Lower leg skin (tissue), 3 donors: Measurements from ENCODE around the gene LEO1.

ENCODE experiments used
- CTCF ChIP-seq, 3 donors: fragments of 450-650 bp; IDR thresholded peaks; one replicate each; pipeline ENCODE4 v1.5.1; 2016; ENCODE audit warnings: antibody characterized with exemption in 3 of 3, mild to moderate bottlenecking in 3 of 3, moderate library complexity in 2 of 3
- POLR2A ChIP-seq, 2 donors: fragments of 450-650 bp; IDR thresholded peaks; one replicate each; pipeline ENCODE4 v1.6.1; 2016 to 2017; ENCODE audit warnings: antibody characterized with exemption in 2 of 2, mild to moderate bottlenecking in 1 of 2, moderate library complexity in 1 of 2

GRCh38 chr15:51955504-51955903, 16.1 kb downstream of the LEO1 start:
- TF ChIP-seq POLR2A (IDR thresholded peaks at IDR 0.05) (no peak), CTCF (IDR thresholded peaks at IDR 0.05) (no peak)
